HK-2 (cell line): ENCODE results near the gene CHRDL2.

ENCODE experiments used
- DNase-seq: peaks from one replicate; pipeline ENCODE4 v3.0.0-alpha.2; 2018; ENCODE audit not compliant: unreplicated experiment

Gene CHRDL2

GRCh38 chr11:74748211-74749126, 17.2 kb upstream of the CHRDL2 start, which contains the start of gene RNF169:
TSS of gene RNF169 (plus strand) at chr11:74748849. CDS start at chr11:74748881, 32 bp downstream.
- DNase-seq, result peak; percentile 83

DNA sequence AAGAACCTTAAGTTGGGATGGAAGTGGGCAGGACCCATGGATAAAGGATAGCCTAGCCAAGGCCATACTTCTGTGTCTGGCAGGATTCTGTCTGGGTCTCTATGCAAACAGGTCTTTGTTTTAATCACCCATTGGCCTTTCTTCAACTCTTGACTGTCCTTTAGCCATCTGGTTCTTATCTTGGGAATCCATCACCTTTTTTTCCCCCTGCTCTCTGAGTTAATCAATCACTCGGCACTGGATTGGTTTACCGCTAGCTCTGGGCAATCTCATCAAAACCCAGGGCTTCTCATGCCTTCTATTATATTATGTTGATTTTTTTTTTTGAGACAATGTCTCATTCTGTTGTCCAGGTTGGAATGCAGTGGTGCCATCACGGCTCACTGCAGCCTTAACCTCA, 15.6 kb upstream of the CHRDL2 start:
- no peak for DNase-seq

DNA sequence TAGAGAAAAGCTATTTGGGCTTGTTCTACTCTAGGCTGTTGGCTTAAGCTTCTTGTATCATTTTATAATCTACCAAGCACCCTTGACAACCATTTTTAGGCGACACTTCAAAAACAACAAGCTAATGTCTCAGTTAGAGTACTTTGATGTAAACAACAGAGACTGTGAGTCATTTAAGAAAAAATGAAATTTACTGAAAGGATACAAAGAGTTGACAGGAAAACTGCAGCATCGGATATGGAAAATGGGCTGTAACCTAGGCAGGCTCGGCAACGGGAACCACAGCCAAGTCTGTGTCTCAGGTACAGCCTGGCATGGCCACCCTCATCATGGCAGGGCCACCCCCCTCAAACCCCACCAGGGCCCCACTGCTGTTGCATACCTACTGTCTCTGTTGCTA, 13.1 kb upstream of the CHRDL2 start:
- DNase-seq, result no peak

- DNase-seq, result no peak
These were observed 12.4 kb upstream of the CHRDL2 start for GRCh38 chr11:74743640-74744039.

DNA sequence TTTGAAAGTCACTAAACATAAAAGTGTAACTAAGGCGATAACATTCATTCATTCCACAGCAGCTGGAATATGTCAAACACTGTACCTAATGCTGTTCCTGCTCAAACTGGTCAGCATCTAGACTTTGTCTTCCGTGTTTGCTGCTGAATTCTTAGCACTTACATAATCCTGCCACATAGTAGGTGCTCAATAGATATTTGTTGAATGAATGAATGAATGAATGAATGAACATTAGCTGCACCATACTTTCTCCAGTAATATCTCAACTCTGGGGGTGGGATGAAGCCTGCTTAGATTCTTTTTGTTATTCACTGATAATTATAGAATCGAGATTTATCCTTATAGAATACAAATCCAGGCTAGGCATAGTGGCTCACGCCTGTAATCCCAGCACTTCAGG, 10.8 kb upstream of the CHRDL2 start:
- DNase-seq, result no peak

GRCh38 chr11:74739546-74740270, 8.5 kb upstream of the CHRDL2 start:
- DNase-seq, result peak; percentile 23

- DNase-seq, result no peak
These were observed 4.8 kb upstream of the CHRDL2 start for GRCh38 chr11:74736031-74736430.

GRCh38 chr11:74735365-74735928, 4.2 kb upstream of the CHRDL2 start:
- DNase-seq, result no peak

GRCh38 chr11:74734559-74734925, 3.3 kb upstream of the CHRDL2 start:
- DNase-seq, result no peak

- no peak for DNase-seq
These were observed 510 bp downstream of the CHRDL2 start for GRCh38 chr11:74730571-74731260.

- DNase-seq, result no peak
These were observed 1.8 kb downstream of the CHRDL2 start for GRCh38 chr11:74729397-74729796.

GRCh38 chr11:74726547-74727182, 4.6 kb downstream of the CHRDL2 start:
- peak; percentile 35 for DNase-seq

DNA sequence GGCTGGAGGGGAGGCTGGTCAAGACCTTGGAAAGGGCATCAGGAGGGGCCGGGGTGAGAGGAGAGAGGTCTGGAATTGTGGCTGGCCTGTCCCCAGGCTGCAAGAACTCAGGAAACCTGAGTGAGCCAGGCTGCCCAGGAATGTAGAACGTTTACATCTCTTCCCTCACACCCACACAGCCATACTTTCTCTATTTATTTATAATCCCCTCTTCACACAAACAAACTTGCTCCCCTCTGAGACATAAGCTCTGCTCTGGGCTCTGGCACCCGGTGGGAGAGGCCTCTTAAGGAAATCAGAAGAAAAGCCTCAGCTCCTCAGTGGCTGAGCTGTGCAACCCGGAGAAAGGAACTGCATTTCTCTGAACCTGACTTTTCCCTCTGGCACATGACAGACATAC, 5.5 kb downstream of the CHRDL2 start:
- no peak for DNase-seq

DNA sequence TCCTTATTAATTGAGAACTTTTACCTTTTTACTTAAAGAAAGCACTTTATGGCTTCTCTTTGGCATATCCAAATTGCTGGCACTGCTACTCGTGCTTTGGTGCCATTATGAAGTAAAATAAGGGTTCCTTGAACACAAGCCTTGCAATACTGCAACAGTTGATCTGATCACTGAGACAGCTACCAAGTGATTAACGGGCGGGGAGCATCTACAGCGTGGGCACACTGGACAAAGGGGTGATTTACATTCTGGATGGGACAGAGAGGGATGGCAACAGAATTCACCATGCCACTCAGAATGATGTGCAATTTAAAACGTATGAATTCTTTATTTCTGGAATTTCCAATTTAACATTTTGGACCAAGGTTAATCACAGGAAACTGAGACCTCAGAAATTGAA, 7.7 kb downstream of the CHRDL2 start:
- no peak for DNase-seq

- no peak for DNase-seq
These were observed 9.8 kb downstream of the CHRDL2 start for GRCh38 chr11:74721479-74721835.

GRCh38 chr11:74720596-74721478, 10.4 kb downstream of the CHRDL2 start:
- DNase-seq, result no peak

DNA sequence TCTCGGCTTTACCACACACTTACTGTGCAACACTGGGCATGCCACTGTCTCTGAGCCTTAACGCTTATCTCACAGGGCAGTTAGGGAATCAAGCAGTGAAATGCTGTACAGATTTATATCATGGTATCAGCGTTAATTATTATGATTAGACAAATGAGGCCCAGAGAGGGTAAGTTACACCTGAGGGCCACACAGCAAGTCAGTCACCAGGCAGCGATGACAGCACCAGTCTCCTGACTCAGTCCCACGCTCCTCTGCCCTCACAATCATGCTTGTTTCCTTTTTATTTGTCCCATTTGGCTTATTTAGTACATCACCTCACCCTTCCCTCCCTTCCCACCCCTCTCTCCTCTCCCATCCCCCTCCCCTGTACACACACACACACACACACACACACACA, 12.2 kb downstream of the CHRDL2 start:
- DNase-seq, result no peak

- DNase-seq, result no peak
These were observed 13.8 kb downstream of the CHRDL2 start for GRCh38 chr11:74717221-74717969.

DNA sequence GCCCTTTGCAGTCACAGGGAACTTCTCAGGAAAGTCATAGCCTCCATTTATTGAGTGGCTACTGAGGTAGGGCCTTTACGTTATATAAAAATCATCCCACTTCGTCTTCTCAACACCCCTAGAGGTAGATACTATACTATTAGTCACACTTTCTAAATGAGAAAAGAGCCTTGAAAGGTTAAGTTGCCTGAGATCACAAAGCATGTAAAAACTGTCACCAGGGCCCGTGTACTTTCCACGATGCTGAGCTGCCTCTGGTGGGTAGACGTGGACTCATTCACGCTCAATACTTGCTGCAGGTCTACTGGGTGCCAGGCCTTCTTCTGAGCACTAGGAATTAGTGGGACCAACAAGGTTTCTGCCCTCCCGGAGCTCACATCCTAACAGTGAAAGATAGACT, 16.3 kb downstream of the CHRDL2 start:
- DNase-seq, result no peak

- no peak for DNase-seq
These were observed 17.5 kb downstream of the CHRDL2 start for GRCh38 chr11:74713686-74714085.
